Lung (tissue), 12 donors: Measurements from ENCODE around the gene OR10H3. TPM values are rescaled to one million over a fixed set of nuclear protein-coding genes. Genes with fewer than 3 reads are reported as not detected.

ENCODE experiments used
- ATAC-seq: fragments of 200-7000 bp; cut with Tn5 transposase; one replicate; pipeline ENCODE4 v1.9.1; 2020; ENCODE audit warnings: moderate number of reproducible peaks; ENCODE audit not compliant: insufficient read depth, low FRiP score
- DNase-seq, 3 donors: peaks; one replicate each; pipeline ENCODE4 v3.0.0-alpha.2; 2013 to 2017
- H3K27ac ChIP-seq, 2 donors: one replicate each; pipeline ENCODE4 v1.5.1; 2013; ENCODE audit warnings: mild to moderate bottlenecking in 2 of 2, moderate library complexity in 2 of 2, control low read depth in 1 of 2, inconsistent platforms in 1 of 2, low read depth in 1 of 2, low read length in 1 of 2
- H3K27me3 ChIP-seq, 3 donors: one replicate each; pipeline ENCODE4 v1.5.1; 2013; ENCODE audit warnings: low read length in 2 of 3; ENCODE audit not compliant: control insufficient read depth in 3 of 3, insufficient read depth in 3 of 3
- H3K36me3 ChIP-seq, 4 donors: one replicate each; pipeline ENCODE4 v1.5.1; 2013; ENCODE audit warnings: low read length in 4 of 4, mild to moderate bottlenecking in 1 of 4, moderate library complexity in 1 of 4; ENCODE audit not compliant: control insufficient read depth in 4 of 4, insufficient read depth in 4 of 4
- H3K4me1 ChIP-seq, 5 donors: one replicate each; pipeline ENCODE4 v1.5.1; 2013; ENCODE audit warnings: low read length in 5 of 5, mild to moderate bottlenecking in 2 of 5, moderate library complexity in 1 of 5; ENCODE audit not compliant: control insufficient read depth in 5 of 5, insufficient read depth in 5 of 5
- H3K4me3 ChIP-seq: one replicate; pipeline ENCODE4 v1.5.1; 2013; ENCODE audit warnings: mild to moderate bottlenecking, control low read depth, moderate library complexity
- H3K9ac ChIP-seq, 2 donors: one replicate each; pipeline ENCODE4 v1.5.1; 2013; ENCODE audit warnings: low read length in 2 of 2, control low read depth in 1 of 2; ENCODE audit not compliant: insufficient read depth in 1 of 2
- H3K9me3 ChIP-seq, 4 donors: one replicate each; pipeline ENCODE4 v1.5.1; 2013; ENCODE audit warnings: low read length in 3 of 4, mild to moderate bottlenecking in 1 of 4, moderate library complexity in 1 of 4; ENCODE audit not compliant: control insufficient read depth in 4 of 4, insufficient read depth in 3 of 4
- WGBS, 2 donors: extraction: QIAGEN DNeasy Blood & Tissue Kit; methylation state at CpG; one replicate each; pipeline ENCODE4 v1.1.7; 2013; 5-methylcytosine and 5-hydroxymethylcytosine counted together
- polyA plus RNA-seq, 2 donors: library from polyadenylated mRNA; stranded (reverse); fragments of 200-250 nt; gene quantifications; one replicate each; pipeline ENCODE4 v1.2.1, GENCODE V29; 2013
- total RNA-seq, 2 donors: library from RNA; depleted of rRNA in 1 of 2; stranded (reverse); fragments of >200 nt in 1 of 2; gene quantifications; one replicate each; pipeline ENCODE4 v1.2.1, GENCODE V29; 2014 to 2021
- TF ChIP-seq, protein P1 (sequence below): IDR thresholded peaks from 2 replicates; pipeline ENCODE4 v1.5.1; 2012; ENCODE audit warnings: mild to moderate bottlenecking; ENCODE audit errors: control extremely low read depth, extremely low read depth
- donor health status: control.
- donor health status: control.
- donor health status: Bipolar disorder and iron deficiency.
- donor health status: healthy.
- donor health status: DM: yes; HTN: yes; CAD: no.

OR10H3 gene
- total and polyA plus RNA-seq, 4 donors: not detected

DNA sequence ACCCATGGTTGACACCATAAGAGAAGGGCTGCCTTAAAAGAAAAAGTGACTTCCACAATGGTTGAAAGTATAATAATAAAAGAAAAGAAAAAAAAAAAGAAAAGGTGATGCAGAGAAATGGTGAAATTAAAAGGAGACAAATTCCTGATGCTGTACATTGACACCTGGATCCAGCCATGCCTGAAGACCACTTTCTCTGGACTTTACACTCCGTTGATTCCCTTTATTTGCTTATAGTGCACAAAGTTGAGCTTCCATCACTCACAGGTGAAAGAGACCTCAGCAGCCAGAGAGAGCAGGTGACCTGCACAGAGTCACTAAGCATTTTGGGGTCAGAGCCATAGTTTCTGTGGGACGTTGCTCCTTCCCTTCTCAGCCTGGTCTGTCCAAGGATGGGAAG, 37.5 kb downstream of the OR10H3 start:
- H3K9me3 ChIP-seq: peaks cover 0 to 2% (median 0%) of the 10 kb centered on the region in 4 donors
- no peaks in the 10 kb centered on the region for H3K27me3 ChIP-seq
- H3K27ac ChIP-seq: no peak overlapping the region
- 58% methylated on average over 2 of the region's 2 CpGs for whole genome bisulfite sequencing, 2 donors
- H3K36me3 ChIP-seq: no peaks in the 10 kb centered on the region
- TF ChIP-seq, protein P1, sequence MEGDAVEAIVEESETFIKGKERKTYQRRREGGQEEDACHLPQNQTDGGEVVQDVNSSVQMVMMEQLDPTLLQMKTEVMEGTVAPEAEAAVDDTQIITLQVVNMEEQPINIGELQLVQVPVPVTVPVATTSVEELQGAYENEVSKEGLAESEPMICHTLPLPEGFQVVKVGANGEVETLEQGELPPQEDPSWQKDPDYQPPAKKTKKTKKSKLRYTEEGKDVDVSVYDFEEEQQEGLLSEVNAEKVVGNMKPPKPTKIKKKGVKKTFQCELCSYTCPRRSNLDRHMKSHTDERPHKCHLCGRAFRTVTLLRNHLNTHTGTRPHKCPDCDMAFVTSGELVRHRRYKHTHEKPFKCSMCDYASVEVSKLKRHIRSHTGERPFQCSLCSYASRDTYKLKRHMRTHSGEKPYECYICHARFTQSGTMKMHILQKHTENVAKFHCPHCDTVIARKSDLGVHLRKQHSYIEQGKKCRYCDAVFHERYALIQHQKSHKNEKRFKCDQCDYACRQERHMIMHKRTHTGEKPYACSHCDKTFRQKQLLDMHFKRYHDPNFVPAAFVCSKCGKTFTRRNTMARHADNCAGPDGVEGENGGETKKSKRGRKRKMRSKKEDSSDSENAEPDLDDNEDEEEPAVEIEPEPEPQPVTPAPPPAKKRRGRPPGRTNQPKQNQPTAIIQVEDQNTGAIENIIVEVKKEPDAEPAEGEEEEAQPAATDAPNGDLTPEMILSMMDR: no peak
- H3K4me3 ChIP-seq: no peak overlapping the region
- H3K4me1 ChIP-seq: peaks cover 0 to 9% (median 8%) of the 10 kb centered on the region in 5 donors
- no peak for ATAC-seq
- H3K9ac ChIP-seq: no peak overlapping the region
- no peak for DNase-seq

DNA sequence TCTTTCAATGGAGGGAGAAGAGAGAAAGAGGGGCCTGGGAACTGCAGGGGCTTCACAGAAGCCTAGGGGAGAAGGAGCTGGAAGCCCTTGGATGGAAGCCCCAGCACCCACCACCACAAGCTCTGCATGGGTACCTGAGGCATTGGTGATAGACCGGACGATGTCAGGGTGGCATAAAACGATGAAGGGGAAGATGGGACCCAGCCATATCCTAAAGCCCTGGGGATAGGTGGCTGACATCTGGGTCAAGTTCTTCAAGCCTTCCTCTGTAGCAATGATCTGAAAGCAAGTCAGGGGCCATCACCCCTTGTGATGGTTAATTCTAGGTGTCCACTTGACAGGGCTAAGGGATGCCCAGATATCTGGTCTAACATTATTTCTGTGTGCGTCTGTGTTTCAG, 38.5 kb downstream of the OR10H3 start:
- ATAC-seq: no peak
- no peaks in the 10 kb centered on the region for H3K27me3 ChIP-seq
- H3K9ac ChIP-seq: no peak overlapping the region
- no peak for DNase-seq
- WGBS, 2 donors: 85 to 90% methylated on average over 4 of the region's 4 CpGs
- H3K4me1 ChIP-seq: peaks cover 0 to 12% (median 9%) of the 10 kb centered on the region in 5 donors
- H3K27ac ChIP-seq: no peak overlapping the region
- TF ChIP-seq, protein P1: no peak
- no peak overlapping the region for H3K4me3 ChIP-seq
- no peaks in the 10 kb centered on the region for H3K36me3 ChIP-seq
- peaks cover 0 to 2% (median 0%) of the 10 kb centered on the region in 4 donors for H3K9me3 ChIP-seq

DNA sequence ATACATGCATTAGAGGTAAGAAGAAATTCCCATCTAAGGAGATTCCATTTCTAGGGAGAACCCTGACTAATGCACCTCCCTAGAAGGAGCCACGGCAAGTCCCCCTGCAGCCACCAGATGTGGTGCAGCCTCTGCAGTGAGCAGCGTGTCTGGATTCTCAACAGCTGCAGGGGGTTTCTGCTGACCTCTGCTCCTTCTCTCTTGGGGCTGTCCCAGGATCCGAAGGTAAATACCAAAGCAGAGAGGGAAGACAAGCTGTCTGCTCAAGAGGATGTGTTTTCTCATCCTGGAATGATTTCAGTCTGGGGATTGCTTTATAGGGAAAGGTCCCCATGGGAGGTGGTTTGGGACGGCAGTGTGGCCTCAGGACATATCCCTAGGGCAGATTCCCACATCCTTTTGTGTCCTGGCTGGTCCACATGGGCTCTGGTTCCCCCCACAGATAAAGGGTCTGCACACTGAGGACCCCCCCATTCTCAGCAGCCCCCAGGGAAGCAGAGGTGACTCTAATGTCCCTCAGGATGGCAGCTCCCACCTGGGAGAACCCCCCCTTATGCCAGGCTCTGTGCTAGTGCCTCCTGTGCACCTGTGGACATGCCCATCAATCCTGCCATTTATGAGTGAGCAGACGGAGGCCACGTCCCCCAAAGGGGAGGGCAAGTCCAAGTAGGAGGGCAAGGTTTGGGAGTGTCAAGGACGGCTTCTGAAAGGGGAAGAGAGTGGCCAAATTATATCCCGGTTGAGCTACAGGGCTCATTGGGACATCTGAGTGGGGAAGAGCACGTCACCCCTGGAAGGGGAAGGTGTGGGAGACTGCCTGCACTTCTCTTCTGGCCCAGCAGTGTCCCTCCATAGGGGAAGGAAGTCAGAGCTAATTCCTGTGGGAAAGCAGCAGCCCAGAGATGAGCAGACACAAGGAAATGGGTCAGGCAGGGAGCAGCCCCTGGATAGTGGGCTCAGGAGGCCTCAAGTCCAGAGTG, 39.5 kb downstream of the OR10H3 start:
- Histone ChIP-seq H3K4me1 (peaks cover 0 to 12% (median 9%) of the 10 kb centered on the region in 5 donors), H3K9me3 (peaks cover 0 to 2% (median 0%) of the 10 kb centered on the region in 4 donors), H3K9ac (no peak overlapping the region), H3K36me3 (no peaks in the 10 kb centered on the region), H3K27ac (no peak overlapping the region), H3K4me3 (no peak overlapping the region), H3K27me3 (no peaks in the 10 kb centered on the region)
- 51% methylated on average over 9 of the region's 9 CpGs for WGBS, 2 donors
- no peak for DNase-seq
- no peak for ATAC-seq
- TF ChIP-seq, protein P1: no peak
